Esophagus squamous epithelium (tissue), 5 donors: ENCODE data around the gene CSNK2B. TPM values are rescaled to one million over a fixed set of nuclear protein-coding genes. Genes with fewer than 3 reads are reported as not detected.

Source experiments
- DNase-seq: peaks from one replicate; lab custom pipeline; 2025; lab: John Stamatoyannopoulos, UW
- H3K27ac ChIP-seq, 4 donors: fragments of 200-600 bp; sonication (generic); one replicate each; pipeline ENCODE4 v1.5.1; 2016 to 2019; ENCODE audit warnings: mild to moderate bottlenecking in 1 of 4
- H3K27me3 ChIP-seq, 4 donors: fragments of 200-600 bp; sonication (generic); 1 replicate in 3 of 4; 2 replicates in 1 of 4; pipeline versions ENCODE4 v1.5.1 to v1.6.0; 2017 to 2021; ENCODE audit warnings: antibody characterized with exemption in 1 of 4
- H3K36me3 ChIP-seq, 3 donors: fragments of 200-600 bp; sonication (generic); one replicate each; pipeline ENCODE4 v1.5.1; 2016 to 2019
- H3K4me1 ChIP-seq, 3 donors: fragments of 200-600 bp; sonication (generic); one replicate each; pipeline ENCODE4 v1.5.1; 2017 to 2019
- H3K4me3 ChIP-seq, 4 donors: fragments of 200-600 bp; sonication (generic); 1 replicate in 3 of 4; 2 replicates in 1 of 4; pipeline ENCODE4 v1.5.1; 2016 to 2019; ENCODE audit warnings: mild to moderate bottlenecking in 2 of 4, moderate library complexity in 1 of 4
- H3K9me3 ChIP-seq, 3 donors: fragments of 200-600 bp; sonication (generic); one replicate each; pipeline ENCODE4 v1.5.1; 2016 to 2019
- POLR2A ChIP-seq, 4 donors: fragments of 450-650 bp; IDR thresholded peaks; one replicate each; pipeline ENCODE4 v1.6.1; 2017; ENCODE audit warnings: antibody characterized with exemption in 4 of 4, mild to moderate bottlenecking in 4 of 4, moderate library complexity in 3 of 4
- WGBS, 2 donors: methylation state at CpG; one replicate each; pipeline ENCODE4 v1.1.5; 2018; 5-methylcytosine and 5-hydroxymethylcytosine counted together
- intact Hi-C: fragments of 100-400 bp; cut with DNase I; formaldehyde crosslinking; loops from one replicate; pipeline ENCODE4 v1.15.0; 2022
- total RNA-seq, 4 donors: library from RNA; depleted of rRNA; stranded (reverse); fragments of >200 nt; gene quantifications; one replicate each; pipeline ENCODE4 v1.1.0, GENCODE V29; 2016
- TF ChIP-seq, protein P1 (sequence below), 6 experiments: fragments of 450-650 bp in 4 of 6; fragments of 200-600 bp in 2 of 6; sonication (generic) in 2 of 6; IDR thresholded peaks; one replicate each; pipeline ENCODE4 v1.5.1; 2016 to 2019; ENCODE audit warnings: antibody characterized with exemption in 6 of 6, mild to moderate bottlenecking in 4 of 6, moderate library complexity in 4 of 6
- donor health status: DM: yes; HTN: yes; CAD: no.

Gene CSNK2B
- total RNA-seq, 4 donors from 2014 or later, result 155 to 204 (median 186) TPM

DNA sequence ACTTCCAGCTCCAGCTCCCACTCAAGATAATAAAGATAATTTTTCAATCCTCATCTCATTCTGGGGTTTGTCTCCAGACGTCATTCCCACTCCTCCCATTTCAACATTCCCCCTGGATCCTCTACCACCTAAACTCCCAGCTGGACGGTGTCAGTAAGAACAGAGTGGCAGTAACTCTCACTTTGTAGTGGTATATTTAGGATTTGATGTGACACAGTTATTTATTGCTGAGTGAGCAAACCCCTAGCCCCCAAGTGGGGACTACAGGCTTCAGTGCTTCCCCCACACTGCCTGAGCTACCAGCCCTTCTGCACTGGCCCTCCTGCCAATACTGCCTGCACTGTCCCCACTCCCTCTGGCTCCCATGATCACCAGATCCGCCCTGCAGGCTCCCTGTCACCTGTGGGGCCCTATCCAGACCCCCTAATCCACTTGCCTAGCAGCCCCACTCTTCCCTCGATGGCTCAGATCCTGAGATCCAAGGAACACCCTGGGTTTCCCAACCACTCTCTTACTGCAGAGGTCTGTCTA, 7.7 kb upstream of the CSNK2B start:
- Histone ChIP-seq H3K4me1 (peaks cover 19 to 67% (median 31%) of the 10 kb centered on the region in 3 donors), H3K4me3 (no peak overlapping the region), H3K9me3 (no peaks in the 10 kb centered on the region), H3K27ac (peak overlapping the region in 2 of 4 donors; percentile 25 to 94), H3K36me3 (peaks cover 4 to 61% (median 13%) of the 10 kb centered on the region in 3 donors), H3K27me3 (no peaks in the 10 kb centered on the region)
- DNase-seq, result no peak
- no peak for TF ChIP-seq POLR2A (IDR thresholded peaks at IDR 0.05)
- TF ChIP-seq, protein P1, sequence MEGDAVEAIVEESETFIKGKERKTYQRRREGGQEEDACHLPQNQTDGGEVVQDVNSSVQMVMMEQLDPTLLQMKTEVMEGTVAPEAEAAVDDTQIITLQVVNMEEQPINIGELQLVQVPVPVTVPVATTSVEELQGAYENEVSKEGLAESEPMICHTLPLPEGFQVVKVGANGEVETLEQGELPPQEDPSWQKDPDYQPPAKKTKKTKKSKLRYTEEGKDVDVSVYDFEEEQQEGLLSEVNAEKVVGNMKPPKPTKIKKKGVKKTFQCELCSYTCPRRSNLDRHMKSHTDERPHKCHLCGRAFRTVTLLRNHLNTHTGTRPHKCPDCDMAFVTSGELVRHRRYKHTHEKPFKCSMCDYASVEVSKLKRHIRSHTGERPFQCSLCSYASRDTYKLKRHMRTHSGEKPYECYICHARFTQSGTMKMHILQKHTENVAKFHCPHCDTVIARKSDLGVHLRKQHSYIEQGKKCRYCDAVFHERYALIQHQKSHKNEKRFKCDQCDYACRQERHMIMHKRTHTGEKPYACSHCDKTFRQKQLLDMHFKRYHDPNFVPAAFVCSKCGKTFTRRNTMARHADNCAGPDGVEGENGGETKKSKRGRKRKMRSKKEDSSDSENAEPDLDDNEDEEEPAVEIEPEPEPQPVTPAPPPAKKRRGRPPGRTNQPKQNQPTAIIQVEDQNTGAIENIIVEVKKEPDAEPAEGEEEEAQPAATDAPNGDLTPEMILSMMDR (IDR thresholded peaks at IDR 0.05), result no peak
- WGBS, 2 donors, result 72 to 83% methylated on average over 4 of the region's 4 CpGs
- intact Hi-C loops, result no loop called here

DNA sequence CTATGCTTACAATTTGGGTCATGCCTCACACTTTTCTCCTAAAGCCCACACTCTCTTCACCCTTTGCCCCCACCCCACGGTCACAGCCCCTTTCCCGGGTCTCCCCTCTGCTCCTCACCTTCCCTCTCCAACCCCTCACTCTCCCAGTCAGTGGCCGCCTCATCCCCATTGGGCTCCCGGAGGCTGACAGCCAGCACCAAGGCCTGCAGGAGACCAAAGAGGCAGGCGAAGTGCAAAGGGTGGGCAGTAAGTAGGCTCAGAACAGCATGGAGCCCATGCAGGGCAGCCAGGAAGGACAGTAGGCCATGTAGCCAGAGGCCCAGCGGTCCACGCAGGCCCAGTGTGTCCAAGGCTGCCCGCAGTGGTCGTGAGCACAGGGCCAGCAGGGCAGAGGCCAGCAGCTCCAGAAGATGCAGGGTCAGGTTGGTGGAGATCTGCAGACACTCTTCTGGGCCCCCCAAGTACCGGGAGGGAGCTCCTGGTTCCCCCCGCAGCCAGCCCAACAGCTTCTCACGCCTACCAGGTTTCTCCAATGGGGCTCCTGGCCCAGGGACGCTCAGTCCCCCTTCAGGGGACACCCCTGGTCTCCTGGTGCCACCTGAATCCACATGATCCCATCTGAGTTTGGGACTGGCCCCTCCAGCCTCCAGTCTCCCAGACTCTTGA, 6.8 kb upstream of the CSNK2B start:
- DNase-seq, result no peak
- H3K9me3 ChIP-seq, result no peaks in the 10 kb centered on the region
- H3K27ac ChIP-seq, result peak overlapping the region; percentile 90 to 95 (median 92)
- intact Hi-C loops, result no loop called here
- no peak for TF ChIP-seq POLR2A (IDR thresholded peaks at IDR 0.05)
- TF ChIP-seq, protein P1 (IDR thresholded peaks at IDR 0.05), result no peak
- H3K4me1 ChIP-seq, result peaks cover 28 to 68% (median 34%) of the 10 kb centered on the region in 3 donors
- peaks cover 4 to 67% (median 13%) of the 10 kb centered on the region in 3 donors for H3K36me3 ChIP-seq
- 50 to 69% methylated on average over 4 to 6 of the region's 13 CpGs for WGBS, 2 donors
- H3K4me3 ChIP-seq, result peak overlapping the region; percentile 52 to 78 (median 70)
- no peaks in the 10 kb centered on the region for H3K27me3 ChIP-seq

DNA sequence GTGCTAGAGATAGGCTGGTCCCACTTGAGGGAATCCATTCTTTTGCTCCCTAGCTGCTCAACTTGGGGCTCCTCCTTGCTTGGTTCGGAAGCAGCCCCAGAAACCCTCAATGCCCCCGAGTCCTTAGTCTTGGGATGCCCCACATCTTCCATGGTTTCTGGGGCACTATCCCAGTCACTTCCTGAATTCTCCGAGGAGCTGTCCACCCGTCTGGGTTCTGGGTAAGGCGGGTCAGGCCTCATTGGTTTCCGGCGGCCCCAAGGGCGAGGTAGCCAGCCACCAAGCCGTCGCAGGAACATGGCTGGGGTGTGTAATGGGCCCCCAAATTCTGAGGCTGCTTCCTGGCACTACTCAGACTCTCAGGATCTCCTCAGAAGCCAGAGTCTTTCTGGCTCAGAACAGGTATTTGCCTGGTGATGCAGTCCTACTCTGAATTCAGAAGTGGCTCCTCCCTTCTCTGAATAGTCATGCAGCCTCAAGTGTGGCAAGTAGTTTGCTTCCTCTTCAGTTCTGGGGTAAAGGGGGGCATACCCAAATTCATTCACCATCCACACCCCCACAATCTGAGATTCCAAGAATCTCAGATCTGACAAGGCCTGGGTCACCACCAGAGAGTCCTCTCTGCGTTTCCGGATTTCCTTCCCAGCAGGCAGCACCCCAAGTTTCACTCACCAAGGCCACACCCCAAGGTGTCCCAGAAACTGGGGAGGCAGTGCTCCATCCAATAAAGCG, 6.1 kb upstream of the CSNK2B start:
- TF ChIP-seq, protein P1 (IDR thresholded peaks at IDR 0.05), result no peak
- no peak for TF ChIP-seq POLR2A (IDR thresholded peaks at IDR 0.05)
- Histone ChIP-seq H3K4me1 (peaks cover 31 to 74% (median 37%) of the 10 kb centered on the region in 3 donors), H3K36me3 (peaks cover 4 to 65% (median 13%) of the 10 kb centered on the region in 3 donors), H3K9me3 (no peaks in the 10 kb centered on the region), H3K4me3 (peak overlapping the region; percentile 52 to 78 (median 70)), H3K27me3 (no peaks in the 10 kb centered on the region), H3K27ac (peak overlapping the region; percentile 90 to 95 (median 92))
- WGBS, 2 donors, result 18% methylated on average over 12 of the region's 13 CpGs; no CpG with 5 or more reads in 1 of the 2 donors
- intact Hi-C loops, result no loop called here
- DNase-seq, result no peak

DNA sequence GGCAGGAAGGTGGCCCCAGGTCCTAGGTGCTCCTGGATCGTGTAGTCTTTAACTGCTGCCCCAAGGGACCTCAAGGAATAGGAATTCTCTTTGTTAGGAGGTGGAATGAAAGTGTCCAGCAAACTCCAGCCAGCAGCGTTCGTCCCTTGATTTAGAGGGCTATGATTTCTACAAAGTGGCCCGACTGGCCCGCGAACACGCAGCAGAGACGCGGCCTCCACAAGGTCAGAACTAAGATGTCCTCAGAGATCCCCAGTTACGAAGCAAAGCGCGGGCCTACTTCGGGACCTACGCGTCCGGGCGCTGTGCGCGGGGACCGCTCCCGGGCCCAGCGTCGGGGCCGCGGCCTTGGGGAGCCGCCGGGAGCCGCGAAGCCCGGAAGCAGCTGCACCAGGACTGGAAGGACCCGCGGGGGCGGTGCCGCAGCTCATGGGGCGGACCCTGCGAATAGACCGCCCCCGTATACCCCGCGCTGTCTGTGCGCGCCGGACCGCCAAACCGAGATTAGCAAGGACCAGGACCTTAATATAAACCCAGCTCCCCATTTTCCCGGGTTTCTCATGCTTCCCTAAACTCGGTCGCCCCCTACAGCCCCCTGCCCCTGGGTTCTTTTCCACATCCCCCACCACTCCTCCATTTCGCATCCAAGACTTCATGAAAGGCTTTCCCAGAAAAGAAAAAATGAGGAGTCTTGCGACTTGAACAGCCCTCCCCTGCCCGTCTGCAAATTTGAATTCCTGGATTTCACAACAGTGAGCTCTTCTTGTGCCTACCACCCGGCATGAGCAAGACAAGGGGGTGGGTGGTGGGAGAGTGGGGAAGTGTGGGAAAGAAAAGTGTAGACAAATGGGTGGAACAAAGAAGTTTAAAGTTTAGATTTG, 5.3 kb upstream of the CSNK2B start, which contains the start of gene C6orf47:
Gene C6orf47 (minus strand): TSS at position 398 of the 881 bp plus-strand sequence. CDS start 831 bp downstream, outside the sequence.
- Histone ChIP-seq H3K4me3 (peak within 1 kb of the TSS; percentile 52 to 78 (median 70)), H3K27me3 (no peaks in the 10 kb centered on the region), H3K9me3 (no peaks in the 10 kb centered on the region), H3K4me1 (peaks cover 31 to 74% (median 37%) of the 10 kb centered on the region in 3 donors), H3K36me3 (peaks cover 4 to 57% (median 13%) of the 10 kb centered on the region in 3 donors), H3K27ac (peak within 1 kb of the TSS; percentile 90 to 95 (median 92))
- WGBS, 2 donors, result 0% methylated on average over 2 to 21 of the region's 52 CpGs
- peak in 3 of 4 donors; percentile 26 to 91 (median 89) for TF ChIP-seq POLR2A (IDR thresholded peaks at IDR 0.05)
- TF ChIP-seq, protein P1 (IDR thresholded peaks at IDR 0.05), result peak in 1 of 6 experiments; percentile 14
- intact Hi-C loops, result no loop called here
- DNase-seq, result no peak
